ENCODE data around the gene SLC50A1.

SLC50A1 gene

DNA sequence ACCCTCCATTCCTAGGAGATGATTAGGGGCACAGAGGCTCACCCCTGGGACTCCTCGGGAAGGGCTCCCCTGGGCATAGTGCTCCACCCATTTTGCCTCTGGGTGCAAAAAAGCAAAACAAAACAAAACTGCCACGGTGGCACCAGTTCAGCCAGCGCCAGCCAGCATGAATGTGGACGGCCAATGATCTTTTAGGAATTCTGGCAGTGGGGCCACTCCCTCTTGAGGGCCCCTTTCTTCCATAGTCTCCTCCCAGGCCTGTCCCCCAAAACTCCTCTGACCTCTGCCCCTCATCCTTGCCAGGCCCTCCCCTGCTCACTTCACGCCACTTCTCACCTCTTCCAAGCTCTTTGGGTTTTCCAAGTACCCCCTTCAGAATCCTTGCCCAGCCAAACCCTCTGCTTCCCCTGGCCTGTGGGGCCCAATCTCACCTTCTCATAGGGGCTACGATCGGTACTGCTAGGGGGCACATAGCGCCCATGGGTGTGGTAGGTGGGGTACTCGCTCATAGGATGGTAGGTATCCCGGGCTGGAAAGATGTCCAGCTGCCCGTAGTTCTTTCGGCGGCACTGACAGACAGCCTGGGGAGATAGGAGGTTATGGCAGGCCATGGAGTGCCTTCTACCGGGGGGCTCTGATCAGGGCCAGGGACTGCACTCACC, 51.3 kb downstream of the SLC50A1 start:
- DNase-seq, result no peak

DNA sequence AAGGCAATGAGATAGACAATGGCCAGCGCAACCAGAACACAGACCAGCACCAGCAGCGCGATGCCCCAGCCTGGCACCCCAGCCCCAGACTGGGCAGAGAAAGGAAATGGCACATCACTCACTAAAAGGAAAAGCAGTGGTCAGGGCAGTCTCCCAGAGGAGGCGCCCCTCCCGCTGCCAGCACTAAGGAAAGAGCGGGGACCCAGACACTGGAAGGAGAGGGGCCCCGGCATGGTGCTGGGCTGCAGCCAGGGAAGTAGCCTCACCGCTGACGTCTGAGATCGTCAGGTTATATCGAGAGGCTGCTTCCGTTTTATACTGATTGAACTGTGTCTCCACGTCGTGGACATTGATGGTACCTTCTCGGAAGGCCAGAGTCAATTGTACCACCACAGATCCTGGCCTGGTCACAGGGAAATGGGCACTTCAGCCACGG, 51.8 kb downstream of the SLC50A1 start:
- DNase-seq, result no peak

DNA sequence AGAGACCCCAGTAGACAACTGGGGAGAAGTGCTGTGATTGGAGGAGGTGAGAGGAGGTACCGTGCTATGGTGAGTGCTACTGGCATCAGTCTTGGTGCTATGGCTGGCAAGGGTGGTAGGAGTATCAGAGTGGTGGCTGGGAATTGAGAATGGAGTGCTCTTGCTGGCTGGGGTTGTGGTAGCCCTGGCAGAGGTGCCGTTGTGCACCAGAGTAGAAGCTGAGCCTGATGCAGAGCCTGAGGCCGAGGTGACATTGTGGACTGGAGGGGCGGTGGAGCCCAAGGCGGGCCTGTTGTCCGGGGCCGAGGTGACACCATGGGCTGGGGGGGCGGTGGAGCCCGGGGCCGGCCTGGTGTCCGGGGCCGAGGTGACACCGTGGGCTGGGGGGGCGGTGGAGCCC, 52.6 kb downstream of the SLC50A1 start:
- DNase-seq, result no peak
